Uterus (tissue), 4 donors: Measurements from ENCODE around the gene SLC44A5. TPM values are rescaled to one million over a fixed set of nuclear protein-coding genes. Genes with fewer than 3 reads are reported as not detected.
"Not testable (repeated sequence)": the region's sequence is repeated elsewhere in the genome, so short reads cannot be mapped to it uniquely, and the experiment has no call there.

Experiments
- DNase-seq, 2 donors: peaks; one replicate each; pipeline ENCODE4 v3.0.0-alpha.2; 2019 to 2020
- H3K27ac ChIP-seq, 2 donors: fragments of 200-600 bp; sonication (generic); 1 replicate in 1 of 2; 2 replicates in 1 of 2; pipeline ENCODE4 v1.5.1; 2016 to 2018
- H3K27me3 ChIP-seq, 2 donors: fragments of 200-600 bp; sonication (generic); one replicate each; pipeline ENCODE4 v1.5.1; 2018 to 2019; ENCODE audit warnings: control low read depth in 1 of 2
- H3K36me3 ChIP-seq, 2 donors: fragments of 200-600 bp; sonication (generic); one replicate each; pipeline ENCODE4 v1.5.1; 2019; ENCODE audit warnings: control low read depth in 1 of 2
- H3K4me1 ChIP-seq, 2 donors: fragments of 200-600 bp; sonication (generic); one replicate each; pipeline ENCODE4 v1.5.1; 2018 to 2019; ENCODE audit warnings: control low read depth in 1 of 2
- H3K4me3 ChIP-seq, 2 donors: fragments of 200-600 bp; sonication (generic); 1 replicate in 1 of 2; 2 replicates in 1 of 2; pipeline ENCODE4 v1.5.1; 2018 to 2019; ENCODE audit warnings: mild to moderate bottlenecking in 1 of 2
- H3K9me3 ChIP-seq, 2 donors: fragments of 200-600 bp; sonication (generic); one replicate each; pipeline ENCODE4 v1.5.1; 2019; ENCODE audit warnings: control low read depth in 1 of 2
- CTCF ChIP-seq, 4 experiments: fragments of 200-600 bp in 2 of 4; fragments of 450-650 bp in 2 of 4; sonication (generic) in 2 of 4; IDR thresholded peaks; one replicate each; pipeline ENCODE4 v1.5.1; 2016 to 2019; ENCODE audit warnings: antibody characterized with exemption in 4 of 4, mild to moderate bottlenecking in 2 of 4, moderate library complexity in 1 of 4
- POLR2A ChIP-seq, 2 donors: fragments of 450-650 bp; IDR thresholded peaks; one replicate each; pipeline ENCODE4 v1.6.1; 2016; ENCODE audit warnings: antibody characterized with exemption in 2 of 2, mild to moderate bottlenecking in 1 of 2, moderate library complexity in 1 of 2
- intact Hi-C: fragments of 100-400 bp; cut with DNase I; formaldehyde crosslinking; loops from one replicate; pipeline ENCODE4 v1.15.1; 2023; ENCODE audit warnings: low total_unique reads
- total RNA-seq, 4 donors: library from RNA; depleted of rRNA in 3 of 4; stranded (reverse); fragments of >200 nt in 3 of 4; gene quantifications; one replicate each; pipeline versions ENCODE4 v1.1.0 to v1.2.4, GENCODE V29; 2014 to 2023
- donor health status: DM: yes; HTN: yes; CAD: no.

Gene SLC44A5
- total RNA-seq, 4 donors from 2014 or later = 1.6 to 5.5 (median 5.4) TPM; not detected in 1

GRCh38 chr1:75188892-75189291, 422.0 kb downstream of the SLC44A5 start:
- intact Hi-C loops = no loop called here
- Histone ChIP-seq H3K9me3 (no peaks in the 10 kb centered on the region), H3K36me3 (no peaks in the 10 kb centered on the region), H3K27ac (no peak overlapping the region), H3K27me3 (no peaks in the 10 kb centered on the region), H3K4me3 (no peak overlapping the region), H3K4me1 (no peaks in the 10 kb centered on the region)
- DNase-seq = no peak
- TF ChIP-seq CTCF (IDR thresholded peaks at IDR 0.05) (no peak), POLR2A (IDR thresholded peaks at IDR 0.05) (no peak)

- intact Hi-C loops, H3K36me3 ChIP-seq, H3K4me3 ChIP-seq, H3K27ac ChIP-seq, DNase-seq, H3K27me3 ChIP-seq, H3K9me3 ChIP-seq, H3K4me1 ChIP-seq: not testable (repeated sequence)
These were observed 429.5 kb downstream of the SLC44A5 start for GRCh38 chr1:75181214-75181955.

GRCh38 chr1:75174031-75174760, 436.7 kb downstream of the SLC44A5 start:
- Histone ChIP-seq H3K27me3 (no peaks in the 10 kb centered on the region), H3K27ac (no peak overlapping the region), H3K4me3 (no peak overlapping the region), H3K36me3 (no peaks in the 10 kb centered on the region), H3K9me3 (no peaks in the 10 kb centered on the region), H3K4me1 (no peaks in the 10 kb centered on the region)
- intact Hi-C loops = no loop called here
- no peak for DNase-seq
- no peak for TF ChIP-seq CTCF (IDR thresholded peaks at IDR 0.05)
- no peak for TF ChIP-seq POLR2A (IDR thresholded peaks at IDR 0.05)

GRCh38 chr1:75172556-75172955, 438.4 kb downstream of the SLC44A5 start:
- Histone ChIP-seq H3K27ac (no peak overlapping the region), H3K27me3 (no peaks in the 10 kb centered on the region), H3K4me3 (no peak overlapping the region), H3K4me1 (no peaks in the 10 kb centered on the region), H3K36me3 (no peaks in the 10 kb centered on the region), H3K9me3 (no peaks in the 10 kb centered on the region)
- DNase-seq = no peak
- TF ChIP-seq CTCF (IDR thresholded peaks at IDR 0.05) (no peak), POLR2A (IDR thresholded peaks at IDR 0.05) (no peak)
- intact Hi-C loops = no loop called here

- no peak for TF ChIP-seq POLR2A (IDR thresholded peaks at IDR 0.05)
- no peak for TF ChIP-seq CTCF (IDR thresholded peaks at IDR 0.05)
- Histone ChIP-seq H3K4me1 (no peaks in the 10 kb centered on the region), H3K27ac (no peak overlapping the region), H3K27me3 (no peaks in the 10 kb centered on the region), H3K4me3 (no peak overlapping the region), H3K36me3 (no peaks in the 10 kb centered on the region), H3K9me3 (no peaks in the 10 kb centered on the region)
- DNase-seq = no peak
- intact Hi-C loops = no loop called here
These were observed 439.0 kb downstream of the SLC44A5 start for GRCh38 chr1:75171876-75172275.
